Prostate gland (tissue), 2 donors: ENCODE results near the gene LMBRD1. TPM values are rescaled to one million over a fixed set of nuclear protein-coding genes. Genes with fewer than 3 reads are reported as not detected.

Experiments used
- DNase-seq: peaks from one replicate; pipeline ENCODE4 v3.0.0-alpha.2; 2019; ENCODE audit warnings: low spot score
- H3K27ac ChIP-seq, 2 donors: fragments of 200-600 bp; sonication (generic); 2 replicates each; pipeline ENCODE4 v1.5.1; 2017 to 2019
- H3K27me3 ChIP-seq: fragments of 200-600 bp; sonication (generic); replicated peaks from 2 replicates; pipeline ENCODE4 v1.5.1; 2019; ENCODE audit not compliant: insufficient read depth
- H3K36me3 ChIP-seq, 2 donors: fragments of 200-600 bp; sonication (generic); 1 replicate in 1 of 2; 2 replicates in 1 of 2; pipeline versions ENCODE4 v1.5.1 to v1.8.1; 2017 to 2019
- H3K4me1 ChIP-seq: fragments of 200-600 bp; sonication (generic); replicated peaks from 2 replicates; pipeline ENCODE4 v1.5.1; 2019
- H3K4me3 ChIP-seq, 2 donors: fragments of 200-600 bp; sonication (generic); 2 replicates each; pipeline ENCODE4 v1.5.1; 2017 to 2019
- H3K9me3 ChIP-seq: fragments of 200-600 bp; sonication (generic); 2 replicates; pipeline ENCODE4 v1.5.1; 2017
- CTCF ChIP-seq, 4 experiments: fragments of 200-600 bp in 2 of 4; fragments of 450-650 bp in 2 of 4; sonication (generic) in 2 of 4; IDR thresholded peaks; 1 replicate in 3 of 4; 2 replicates in 1 of 4; pipeline ENCODE4 v1.5.1; 2016 to 2019; ENCODE audit warnings: antibody characterized with exemption in 4 of 4, mild to moderate bottlenecking in 2 of 4, moderate library complexity in 2 of 4
- POLR2A ChIP-seq: fragments of 450-650 bp; IDR thresholded peaks from one replicate; pipeline ENCODE4 v1.6.1; 2016; ENCODE audit warnings: antibody characterized with exemption, mild to moderate bottlenecking
- POLR2AphosphoS5 ChIP-seq: sonication (generic); formaldehyde crosslinking; IDR thresholded peaks from one replicate; pipeline ENCODE4 v1.6.1; 2017; ENCODE audit warnings: antibody characterized with exemption
- WGBS: methylation state at CpG from one replicate; pipeline ENCODE4 v1.1.5; 2018; 5-methylcytosine and 5-hydroxymethylcytosine counted together
- intact Hi-C: fragments of 100-400 bp; cut with DNase I; formaldehyde crosslinking; loops from one replicate; pipeline ENCODE4 v1.14.2; 2022
- total RNA-seq, 2 donors: library from RNA; depleted of rRNA; stranded (reverse); fragments of >200 nt; gene quantifications; one replicate each; pipeline ENCODE4 v1.1.0, GENCODE V29; 2016

LMBRD1 gene
- total RNA-seq, 2 donors from 2014 or later: 53.5 to 63.1 TPM

DNA sequence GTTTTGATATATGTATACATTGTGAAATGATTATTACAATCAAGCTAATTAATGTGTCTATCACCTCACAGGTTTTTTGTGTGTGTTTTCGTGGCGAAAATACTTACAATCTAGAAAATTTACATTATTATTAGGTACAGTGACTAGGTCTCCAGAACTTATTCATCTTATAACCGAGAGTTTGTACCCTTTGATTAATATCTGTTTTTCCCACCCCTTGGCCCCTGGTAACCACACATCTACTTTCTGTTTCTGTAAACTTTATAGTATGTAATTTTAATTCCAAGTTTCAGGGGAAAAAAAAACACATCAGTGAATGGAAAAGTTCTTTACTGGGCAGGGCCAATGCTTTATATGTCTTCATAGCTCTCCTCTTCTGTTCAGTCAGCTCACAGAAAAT is 131.4 kb downstream of the LMBRD1 start:
- no peak for TF ChIP-seq POLR2AphosphoS5
- TF ChIP-seq CTCF (IDR thresholded peaks at IDR 0.05): no peak
- TF ChIP-seq POLR2A: no peak
- no peaks in the 10 kb centered on the region for H3K36me3 ChIP-seq
- no peaks in the 10 kb centered on the region for H3K9me3 ChIP-seq
- no peak overlapping the region for H3K4me3 ChIP-seq
- H3K4me1 ChIP-seq: no peaks in the 10 kb centered on the region
- DNase-seq: no peak
- 58% methylated on average over 3 of the region's 3 CpGs for WGBS
- H3K27ac ChIP-seq: no peak overlapping the region
- intact Hi-C loops: no loop called here
- H3K27me3 ChIP-seq: no peaks in the 10 kb centered on the region

GRCh38 chr6:69664551-69664950 is 132.3 kb downstream of the LMBRD1 start:
- H3K9me3 ChIP-seq: no peaks in the 10 kb centered on the region
- WGBS: 84% methylated on average over 1 of the region's 1 CpG
- intact Hi-C loops: no loop called here
- TF ChIP-seq POLR2AphosphoS5 (no peak), POLR2A (no peak), CTCF (IDR thresholded peaks at IDR 0.05) (no peak)
- no peaks in the 10 kb centered on the region for H3K36me3 ChIP-seq
- H3K4me3 ChIP-seq: no peak overlapping the region
- H3K4me1 ChIP-seq: no peaks in the 10 kb centered on the region
- DNase-seq: no peak
- no peaks in the 10 kb centered on the region for H3K27me3 ChIP-seq
- no peak overlapping the region for H3K27ac ChIP-seq

- Histone ChIP-seq H3K4me3 (no peak overlapping the region), H3K27me3 (no peaks in the 10 kb centered on the region), H3K4me1 (no peaks in the 10 kb centered on the region), H3K27ac (no peak overlapping the region), H3K9me3 (no peaks in the 10 kb centered on the region), H3K36me3 (no peaks in the 10 kb centered on the region)
- intact Hi-C loops: no loop called here
- no peak for DNase-seq
- TF ChIP-seq POLR2AphosphoS5 (no peak), POLR2A (no peak), CTCF (IDR thresholded peaks at IDR 0.05) (no peak)
- WGBS: 76% methylated on average over 2 of the region's 2 CpGs
Observed at GRCh38 chr6:69663215-69663614, 133.6 kb downstream of the LMBRD1 start.

- Histone ChIP-seq H3K36me3 (no peaks in the 10 kb centered on the region), H3K4me1 (no peaks in the 10 kb centered on the region), H3K27ac (no peak overlapping the region), H3K4me3 (no peak overlapping the region), H3K9me3 (no peaks in the 10 kb centered on the region), H3K27me3 (no peaks in the 10 kb centered on the region)
- TF ChIP-seq POLR2AphosphoS5 (no peak), POLR2A (no peak), CTCF (IDR thresholded peaks at IDR 0.05) (no peak)
- intact Hi-C loops: no loop called here
- DNase-seq: no peak
Observed at GRCh38 chr6:69650703-69651102, 146.1 kb downstream of the LMBRD1 start.

GRCh38 chr6:69647726-69648125 is 149.1 kb downstream of the LMBRD1 start:
- intact Hi-C loops: no loop called here
- H3K36me3 ChIP-seq: no peaks in the 10 kb centered on the region
- 59% methylated on average over 2 of the region's 2 CpGs for WGBS
- TF ChIP-seq POLR2AphosphoS5 (no peak), POLR2A (no peak), CTCF (IDR thresholded peaks at IDR 0.05) (no peak)
- no peak overlapping the region for H3K27ac ChIP-seq
- no peak for DNase-seq
- no peaks in the 10 kb centered on the region for H3K9me3 ChIP-seq
- no peaks in the 10 kb centered on the region for H3K4me1 ChIP-seq
- no peak overlapping the region for H3K4me3 ChIP-seq
- H3K27me3 ChIP-seq: no peaks in the 10 kb centered on the region
